Measurements from ENCODE around the gene PROC. TPM values are rescaled to one million over a fixed set of nuclear protein-coding genes. Genes with fewer than 3 reads are reported as not detected.

Gene PROC
- polyA plus RNA-seq, 1 donor: 7.8 TPM

DNA sequence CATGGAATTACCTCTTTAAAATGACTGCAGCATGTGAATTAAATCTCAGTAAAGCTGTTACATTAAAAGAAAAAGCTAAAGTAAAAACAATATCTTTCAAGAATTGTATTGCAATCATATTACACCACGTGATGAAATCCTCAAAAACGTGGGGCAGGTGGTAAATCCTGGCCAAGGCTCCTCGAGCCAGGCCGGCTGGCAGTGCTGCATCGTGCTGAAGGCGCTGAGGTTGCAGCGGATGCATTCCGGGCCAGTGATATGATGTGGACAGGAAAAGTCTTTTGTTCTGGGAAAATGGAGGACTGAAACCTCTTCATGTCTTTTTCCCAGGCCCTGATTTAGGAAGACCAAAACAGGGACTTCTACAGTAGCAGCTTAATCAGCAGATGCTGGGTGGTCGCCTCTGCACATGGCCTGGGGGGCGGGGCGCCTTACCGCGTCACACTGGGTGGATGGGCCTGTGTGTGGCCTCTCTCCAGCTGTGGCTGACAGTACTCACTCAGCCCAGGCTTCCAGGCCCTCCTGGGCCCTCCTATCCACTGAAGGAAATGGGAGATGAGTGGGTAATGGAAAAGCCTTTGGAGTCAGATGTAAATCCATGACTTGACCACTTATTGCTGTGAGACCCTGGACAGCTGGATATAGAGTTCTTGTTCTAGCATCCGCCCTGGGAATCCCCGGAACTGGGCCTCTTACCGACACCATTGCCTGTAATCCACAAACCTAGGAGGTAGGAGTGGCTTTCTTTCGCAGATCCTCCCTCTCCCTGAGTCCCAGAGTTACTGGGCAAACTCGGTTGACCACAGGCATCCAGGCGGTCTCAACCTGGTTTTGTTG lies 45.1 kb downstream of the PROC start:
- Histone ChIP-seq H3K27ac (ENCODE audit: low read length) (peak overlapping the region; percentile 72), H3K4me1 (ENCODE audit: control insufficient read depth, insufficient read depth, low read length) (peaks cover 24% of the 10 kb centered on the region), H3K4me3 (ENCODE audit: low read length) (no peak overlapping the region), H3K9me3 (ENCODE audit: control insufficient read depth, low read depth, low read length) (no peaks in the 10 kb centered on the region), H3K36me3 (ENCODE audit: control insufficient read depth, insufficient read depth, low read length) (no peaks in the 10 kb centered on the region), H3K27me3 (ENCODE audit: control insufficient read depth, insufficient read depth, low read length) (no peaks in the 10 kb centered on the region)
- DNase-seq: peak in 1 of 2 donors; percentile 38
- WGBS (ENCODE audit: insufficient coverage, low lambda C conversion rate): 80% methylated on average over 1 of the region's 19 CpGs

DNA sequence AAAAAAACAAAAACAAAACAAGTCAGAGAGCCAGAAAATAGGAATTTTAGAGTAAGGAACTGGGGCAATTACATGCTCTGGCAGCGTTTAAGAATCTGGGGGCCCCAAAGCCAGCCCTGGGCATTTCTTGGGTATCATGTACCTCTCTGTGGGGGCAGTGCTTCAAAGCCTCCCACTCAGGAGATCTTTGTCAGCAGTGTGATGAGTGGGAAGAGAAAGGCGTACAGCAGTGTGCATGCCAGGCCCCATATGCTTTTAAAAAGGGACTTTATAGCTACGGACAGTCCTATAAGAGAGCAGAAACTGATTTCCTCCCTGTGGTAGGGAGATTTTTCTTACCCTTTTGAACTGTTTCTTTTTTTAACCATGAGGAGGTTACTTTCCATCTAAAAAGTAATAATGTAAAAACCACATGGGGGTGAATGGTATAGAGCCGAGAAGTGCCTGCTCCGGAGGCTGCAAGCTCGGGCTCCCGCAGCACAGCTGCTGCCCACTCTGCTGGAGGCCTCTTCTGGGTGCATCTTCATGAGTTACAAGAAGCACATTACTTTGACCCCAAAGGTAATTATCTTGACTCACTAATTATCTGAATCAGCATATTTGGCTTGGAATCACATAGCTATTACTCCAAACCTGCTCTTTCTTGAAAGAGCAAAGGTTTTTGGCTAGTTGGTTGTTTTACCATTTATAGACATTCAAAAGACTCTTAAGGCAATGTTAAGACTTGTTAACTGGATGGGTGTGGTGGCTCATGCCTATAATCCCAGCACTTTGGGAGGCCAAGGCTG lies 46.4 kb downstream of the PROC start:
- H3K27me3 ChIP-seq (ENCODE audit: control insufficient read depth, insufficient read depth, low read length): no peaks in the 10 kb centered on the region
- peak overlapping the region; percentile 72 for H3K27ac ChIP-seq (ENCODE audit: low read length)
- peak in 1 of 2 donors; percentile 70 for DNase-seq
- peaks cover 24% of the 10 kb centered on the region for H3K4me1 ChIP-seq (ENCODE audit: control insufficient read depth, insufficient read depth, low read length)
- no peaks in the 10 kb centered on the region for H3K9me3 ChIP-seq (ENCODE audit: control insufficient read depth, low read depth, low read length)
- H3K4me3 ChIP-seq (ENCODE audit: low read length): no peak overlapping the region
- peaks cover 2% of the 10 kb centered on the region for H3K36me3 ChIP-seq (ENCODE audit: control insufficient read depth, insufficient read depth, low read length)
- 60% methylated on average over 1 of the region's 7 CpGs for WGBS (ENCODE audit: insufficient coverage, low lambda C conversion rate)

DNA sequence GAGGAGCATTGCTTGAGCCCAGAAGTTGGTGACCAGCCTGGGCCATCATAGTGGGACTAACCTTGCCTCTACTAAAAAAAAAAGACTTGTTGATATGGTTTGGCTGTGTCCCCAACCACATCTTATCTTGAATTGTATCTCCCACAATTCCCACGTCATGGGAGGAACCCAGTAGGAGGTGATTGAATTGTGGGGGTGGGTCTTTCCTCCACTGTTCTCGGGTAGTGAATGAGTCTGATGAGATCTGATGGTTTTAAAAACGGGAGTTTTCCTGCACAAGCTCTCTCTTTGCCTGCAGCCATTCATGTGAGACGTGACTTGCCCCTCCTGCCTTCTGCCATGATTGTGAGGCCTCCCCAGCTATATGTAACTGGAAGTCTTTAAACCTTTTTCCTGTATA lies 47.0 kb downstream of the PROC start:
- DNase-seq: no peak
- H3K4me3 ChIP-seq (ENCODE audit: low read length): no peak overlapping the region
- H3K27ac ChIP-seq (ENCODE audit: low read length): peak overlapping the region; percentile 72
- peaks cover 5% of the 10 kb centered on the region for H3K36me3 ChIP-seq (ENCODE audit: control insufficient read depth, insufficient read depth, low read length)
- WGBS (ENCODE audit: insufficient coverage, low lambda C conversion rate): no CpG with 5 or more reads among the region's 4 CpGs
- H3K9me3 ChIP-seq (ENCODE audit: control insufficient read depth, low read depth, low read length): no peaks in the 10 kb centered on the region
- peaks cover 24% of the 10 kb centered on the region for H3K4me1 ChIP-seq (ENCODE audit: control insufficient read depth, insufficient read depth, low read length)
- no peaks in the 10 kb centered on the region for H3K27me3 ChIP-seq (ENCODE audit: control insufficient read depth, insufficient read depth, low read length)

DNA sequence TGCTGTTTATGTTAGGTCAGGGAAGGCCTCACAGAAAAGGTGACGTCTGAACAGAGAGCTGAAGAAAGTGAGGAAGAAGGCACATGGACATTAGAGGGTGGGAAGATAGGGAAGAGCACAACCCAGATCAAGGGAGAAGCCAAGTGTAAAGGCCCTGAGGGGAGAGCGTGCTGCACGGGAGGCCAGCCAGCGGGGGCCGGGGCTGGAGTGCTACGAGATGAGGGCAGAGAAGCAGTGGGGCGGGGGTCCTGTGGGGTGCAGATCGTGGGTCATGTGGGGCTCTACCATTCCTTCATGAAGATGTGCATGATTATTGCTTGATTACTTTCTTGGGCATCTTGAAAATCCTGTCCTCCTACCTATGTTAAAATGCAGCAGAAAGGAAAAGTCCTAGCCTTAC lies 50.8 kb downstream of the PROC start:
- Histone ChIP-seq H3K27me3 (ENCODE audit: control insufficient read depth, insufficient read depth, low read length) (no peaks in the 10 kb centered on the region), H3K4me1 (ENCODE audit: control insufficient read depth, insufficient read depth, low read length) (peaks cover 34% of the 10 kb centered on the region), H3K36me3 (ENCODE audit: control insufficient read depth, insufficient read depth, low read length) (peaks cover 5% of the 10 kb centered on the region), H3K9me3 (ENCODE audit: control insufficient read depth, low read depth, low read length) (no peaks in the 10 kb centered on the region), H3K4me3 (ENCODE audit: low read length) (no peak overlapping the region), H3K27ac (ENCODE audit: low read length) (no peak overlapping the region)
- WGBS (ENCODE audit: insufficient coverage, low lambda C conversion rate): 80% methylated on average over 1 of the region's 8 CpGs
- DNase-seq: no peak

DNA sequence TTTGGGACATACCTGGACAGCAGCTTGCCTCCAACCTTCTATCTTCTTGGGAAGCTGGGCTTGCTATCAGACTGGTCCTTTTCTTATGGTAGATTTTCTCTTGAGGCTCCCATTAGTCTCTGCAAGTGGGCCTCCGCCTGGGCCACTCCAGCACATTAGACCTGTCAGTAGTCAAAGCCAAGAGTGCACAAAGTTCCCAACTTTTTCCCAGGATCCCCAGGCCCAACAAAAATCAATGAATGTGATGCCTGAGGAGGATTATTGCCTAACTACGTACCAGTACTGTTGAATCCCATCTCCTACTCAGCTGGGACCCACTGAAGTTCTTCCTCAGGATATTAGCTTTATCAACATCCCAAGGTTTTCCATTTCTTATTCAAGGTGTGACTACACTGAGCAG lies 51.7 kb downstream of the PROC start:
- DNase-seq: no peak
- Histone ChIP-seq H3K36me3 (ENCODE audit: control insufficient read depth, insufficient read depth, low read length) (peaks cover 5% of the 10 kb centered on the region), H3K4me1 (ENCODE audit: control insufficient read depth, insufficient read depth, low read length) (peaks cover 26% of the 10 kb centered on the region), H3K27me3 (ENCODE audit: control insufficient read depth, insufficient read depth, low read length) (no peaks in the 10 kb centered on the region), H3K27ac (ENCODE audit: low read length) (no peak overlapping the region), H3K4me3 (ENCODE audit: low read length) (no peak overlapping the region), H3K9me3 (ENCODE audit: control insufficient read depth, low read depth, low read length) (no peaks in the 10 kb centered on the region)
- WGBS (ENCODE audit: insufficient coverage, low lambda C conversion rate): no CpG with 5 or more reads among the region's 2 CpGs

DNA sequence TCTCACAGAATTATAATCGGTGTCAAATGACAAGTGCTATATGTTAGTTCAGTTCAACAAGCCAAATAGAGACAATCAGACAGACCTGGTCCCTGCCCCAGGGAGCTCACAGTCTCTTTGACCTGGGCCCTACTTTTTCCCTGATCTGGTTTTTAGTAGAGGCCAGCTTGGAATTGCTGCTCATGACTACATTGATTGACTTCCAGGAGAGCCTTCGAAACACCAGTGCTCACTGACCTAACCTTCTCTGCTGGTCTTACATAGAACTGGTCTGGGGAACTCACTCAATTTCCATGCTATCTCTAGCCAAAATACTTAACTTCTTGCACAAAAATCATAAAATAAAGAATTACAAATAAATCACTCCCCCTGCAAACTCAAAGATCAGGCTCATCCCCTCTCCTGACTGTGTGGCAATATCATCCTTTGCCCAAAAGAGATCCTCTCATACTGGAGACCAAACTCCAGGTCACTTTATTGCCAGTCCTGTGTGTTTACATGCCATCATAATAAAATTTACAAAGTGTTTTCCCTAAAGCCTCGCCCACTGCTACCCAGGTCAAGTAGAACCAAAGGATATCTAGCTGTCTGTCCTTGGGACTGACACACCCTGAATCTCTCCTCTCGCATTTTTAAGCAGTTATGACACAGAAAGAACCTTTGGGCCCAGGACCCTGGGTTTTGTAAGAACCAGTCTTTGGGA lies 53.2 kb downstream of the PROC start:
- Histone ChIP-seq H3K27me3 (ENCODE audit: control insufficient read depth, insufficient read depth, low read length) (no peaks in the 10 kb centered on the region), H3K9me3 (ENCODE audit: control insufficient read depth, low read depth, low read length) (no peaks in the 10 kb centered on the region), H3K36me3 (ENCODE audit: control insufficient read depth, insufficient read depth, low read length) (peaks cover 5% of the 10 kb centered on the region), H3K27ac (ENCODE audit: low read length) (no peak overlapping the region), H3K4me1 (ENCODE audit: control insufficient read depth, insufficient read depth, low read length) (peaks cover 12% of the 10 kb centered on the region), H3K4me3 (ENCODE audit: low read length) (no peak overlapping the region)
- WGBS (ENCODE audit: insufficient coverage, low lambda C conversion rate): no CpG with 5 or more reads among the region's 4 CpGs
- peak in 1 of 2 donors; percentile 48 for DNase-seq

DNA sequence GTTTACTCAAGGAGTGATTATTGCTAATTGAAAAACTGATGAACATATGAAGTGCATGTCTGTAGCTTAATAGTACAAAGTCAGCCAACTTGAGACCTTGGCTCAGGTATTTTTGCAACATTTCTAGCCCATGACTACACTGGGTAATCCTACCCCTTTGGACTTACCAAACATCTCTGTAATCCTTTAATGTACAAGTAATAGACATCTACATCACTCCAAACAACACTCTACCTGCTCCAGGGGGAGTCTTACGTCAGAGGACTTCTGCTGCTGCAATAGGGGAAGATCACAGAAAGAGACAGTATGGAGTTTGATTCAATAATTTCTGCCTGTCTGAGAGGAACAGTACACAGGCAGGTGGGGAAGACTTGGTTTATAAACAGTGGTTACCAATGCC lies 54.0 kb downstream of the PROC start:
- H3K9me3 ChIP-seq (ENCODE audit: control insufficient read depth, low read depth, low read length): no peaks in the 10 kb centered on the region
- H3K27ac ChIP-seq (ENCODE audit: low read length): no peak overlapping the region
- no peaks in the 10 kb centered on the region for H3K27me3 ChIP-seq (ENCODE audit: control insufficient read depth, insufficient read depth, low read length)
- DNase-seq: peak in 1 of 2 donors; percentile 18
- H3K36me3 ChIP-seq (ENCODE audit: control insufficient read depth, insufficient read depth, low read length): peaks cover 5% of the 10 kb centered on the region
- no CpG with 5 or more reads among the region's 1 CpG for WGBS (ENCODE audit: insufficient coverage, low lambda C conversion rate)
- no peak overlapping the region for H3K4me3 ChIP-seq (ENCODE audit: low read length)
- peaks cover 10% of the 10 kb centered on the region for H3K4me1 ChIP-seq (ENCODE audit: control insufficient read depth, insufficient read depth, low read length)

DNA sequence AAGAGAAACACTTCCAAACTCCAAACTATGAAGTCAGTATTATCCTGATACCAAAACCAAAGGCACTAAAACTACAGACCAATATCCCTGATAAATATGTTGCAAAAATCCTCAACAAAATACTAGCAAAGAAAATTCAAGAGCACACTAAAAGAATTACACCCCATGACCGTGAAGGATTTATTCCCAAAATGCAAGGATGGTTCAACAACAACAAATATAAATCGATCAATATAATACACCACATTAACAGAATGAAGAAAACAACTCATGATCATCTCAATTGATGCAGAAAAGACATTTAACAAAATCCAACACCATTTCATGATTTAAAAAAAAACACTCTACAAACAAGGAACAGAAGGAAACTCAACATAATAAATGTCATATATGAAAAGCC lies 57.6 kb downstream of the PROC start:
- 100% methylated on average over 2 of the region's 2 CpGs for WGBS (ENCODE audit: insufficient coverage, low lambda C conversion rate)
- Histone ChIP-seq H3K27me3 (ENCODE audit: control insufficient read depth, insufficient read depth, low read length) (no peaks in the 10 kb centered on the region), H3K36me3 (ENCODE audit: control insufficient read depth, insufficient read depth, low read length) (peaks cover 5% of the 10 kb centered on the region), H3K4me3 (ENCODE audit: low read length) (no peak overlapping the region), H3K4me1 (ENCODE audit: control insufficient read depth, insufficient read depth, low read length) (peaks cover 10% of the 10 kb centered on the region), H3K9me3 (ENCODE audit: control insufficient read depth, low read depth, low read length) (no peaks in the 10 kb centered on the region), H3K27ac (ENCODE audit: low read length) (no peak overlapping the region)
- no peak for DNase-seq

All from large intestine (tissue), 3 donors.